Stimulated activated CD8-positive, alpha-beta memory T cell treated with anti-CD3 and anti-CD28 coated beads, Interleukin-4, amount 100 ng/mL, for 24 hours (primary cell): ENCODE measurements around the gene UBE2A.

Experiments
- DNase-seq: peaks from one replicate; pipeline ENCODE4 v3.0.0-alpha.2; 2020; ENCODE audit warnings: low read depth

UBE2A gene

GRCh38 chrX:119574394-119575266 lies at the start of gene UBE2A:
Gene UBE2A, plus strand, starts transcription at chrX:119574563. Its CDS starts 149 bp downstream, at chrX:119574712.
- DNase-seq: peak; percentile 83

- DNase-seq: no peak
Measured at GRCh38 chrX:119529345-119530276, 44.8 kb upstream of the UBE2A start.

- DNase-seq: no peak
Measured at GRCh38 chrX:119537487-119537886, 36.9 kb upstream of the UBE2A start.

- no peak for DNase-seq
Measured at GRCh38 chrX:119539872-119540271, 34.5 kb upstream of the UBE2A start.

- DNase-seq: no peak
Measured at GRCh38 chrX:119541188-119541587, 33.2 kb upstream of the UBE2A start.

- DNase-seq: no peak
Measured at GRCh38 chrX:119549327-119550016, 24.9 kb upstream of the UBE2A start.

GRCh38 chrX:119552508-119552907 lies 21.9 kb upstream of the UBE2A start:
- no peak for DNase-seq

GRCh38 chrX:119565107-119565663 lies 9.2 kb upstream of the UBE2A start, which contains the start of gene STEEP1:
Gene STEEP1, minus strand, starts transcription at chrX:119565409. Its CDS starts 54 bp downstream, at chrX:119565355.
- DNase-seq: peak; percentile 75

GRCh38 chrX:119570351-119570835 lies 4.0 kb upstream of the UBE2A start:
- DNase-seq: no peak

GRCh38 chrX:119573222-119573621 lies 1.1 kb upstream of the UBE2A start:
- no peak for DNase-seq

GRCh38 chrX:119573840-119574393 lies 446 bp upstream of the UBE2A start:
- DNase-seq: no peak

GRCh38 chrX:119579414-119579813 lies 5.1 kb downstream of the UBE2A start:
- DNase-seq: no peak

GRCh38 chrX:119583431-119584059 lies 9.2 kb downstream of the UBE2A start:
- no peak for DNase-seq

- DNase-seq: no peak
Measured at GRCh38 chrX:119589810-119590209, 15.4 kb downstream of the UBE2A start.

- DNase-seq: no peak
Measured at GRCh38 chrX:119602701-119603255, 28.4 kb downstream of the UBE2A start.

GRCh38 chrX:119604766-119605463 lies 30.6 kb downstream of the UBE2A start:
- DNase-seq: no peak

- peak; percentile 35 for DNase-seq
Measured at GRCh38 chrX:119605464-119606279, 31.3 kb downstream of the UBE2A start.

- DNase-seq: peak; percentile 76
Measured at GRCh38 chrX:119606280-119607017, 32.1 kb downstream of the UBE2A start, which contains the start of gene NKRF. Gene NKRF, minus strand, starts transcription at chrX:119606424.
